KMS-11 (cell line): ENCODE data around the gene PRKG2.

Experiments used
- H2AFZ ChIP-seq: fragments of 200-600 bp; sonication (generic); 2 replicates; pipeline ENCODE4 v1.6.1; 2016; ENCODE audit warnings: antibody characterized with exemption, mixed run types, low read depth
- H3K27ac ChIP-seq: fragments of 200-600 bp; sonication (generic); 2 replicates; pipeline ENCODE4 v1.6.1; 2016; ENCODE audit warnings: mild to moderate bottlenecking, mixed run types
- H3K27me3 ChIP-seq: fragments of 200-600 bp; sonication (generic); 2 replicates; pipeline ENCODE4 v1.6.1; 2017; ENCODE audit warnings: mild to moderate bottlenecking, low read depth, mixed run types, moderate library complexity; ENCODE audit not compliant: insufficient read depth
- H3K36me3 ChIP-seq: fragments of 200-600 bp; sonication (generic); 2 replicates; pipeline ENCODE4 v1.6.1; 2017; ENCODE audit warnings: mild to moderate bottlenecking, mixed run types; ENCODE audit not compliant: insufficient read depth
- H3K4me1 ChIP-seq: fragments of 200-600 bp; sonication (generic); 2 replicates; pipeline ENCODE4 v1.6.1; 2016; ENCODE audit warnings: mild to moderate bottlenecking, low read depth, mixed run types; ENCODE audit not compliant: poor library complexity, severe bottlenecking
- H3K4me2 ChIP-seq: fragments of 200-600 bp; sonication (generic); 2 replicates; pipeline ENCODE4 v1.7.0; 2016; ENCODE audit warnings: mild to moderate bottlenecking, mixed run types
- H3K4me3 ChIP-seq: fragments of 200-600 bp; sonication (generic); IDR thresholded peaks from 2 replicates; pipeline ENCODE4 v1.6.1; 2017; ENCODE audit warnings: low read depth, low read length, mixed read lengths; ENCODE audit not compliant: insufficient read depth
- H3K79me2 ChIP-seq: fragments of 200-600 bp; sonication (generic); 2 replicates; pipeline ENCODE4 v1.6.1; 2016; ENCODE audit warnings: low read depth, mixed run types; ENCODE audit not compliant: insufficient read depth
- H3K9ac ChIP-seq: fragments of 200-600 bp; sonication (generic); 2 replicates; pipeline ENCODE4 v1.6.1; 2016; ENCODE audit warnings: mild to moderate bottlenecking, mixed run types
- H4K20me1 ChIP-seq: fragments of 200-600 bp; sonication (generic); 2 replicates; pipeline ENCODE4 v1.6.1; 2016; ENCODE audit warnings: mild to moderate bottlenecking, mixed run types; ENCODE audit not compliant: insufficient read depth
- CTCF ChIP-seq: fragments of 200-600 bp; sonication (generic); conservative IDR thresholded peaks from 2 replicates; pipeline ENCODE4 v1.6.1; 2017; ENCODE audit warnings: low read depth, mild to moderate bottlenecking, antibody characterized with exemption, low read length, moderate library complexity, mixed read lengths

Gene PRKG2

GRCh38 chr4:81130569-81130968 lies 84.5 kb downstream of the PRKG2 start:
- no peak overlapping the region for H2AFZ ChIP-seq
- no peaks in the 10 kb centered on the region for H3K4me1 ChIP-seq
- H3K27me3 ChIP-seq: no peaks in the 10 kb centered on the region
- no peak for TF ChIP-seq CTCF
- no peak overlapping the region for H3K4me2 ChIP-seq
- no peak overlapping the region for H3K27ac ChIP-seq
- no peaks in the 10 kb centered on the region for H3K79me2 ChIP-seq
- no peaks in the 10 kb centered on the region for H3K36me3 ChIP-seq
- no peak overlapping the region for H3K4me3 ChIP-seq
- no peak overlapping the region for H3K9ac ChIP-seq
- H4K20me1 ChIP-seq: no peaks in the 10 kb centered on the region

- H3K9ac ChIP-seq: no peak overlapping the region
- H3K79me2 ChIP-seq: no peaks in the 10 kb centered on the region
- no peaks in the 10 kb centered on the region for H4K20me1 ChIP-seq
- no peak overlapping the region for H3K4me2 ChIP-seq
- no peaks in the 10 kb centered on the region for H3K36me3 ChIP-seq
- TF ChIP-seq CTCF: no peak
- H3K27ac ChIP-seq: no peak overlapping the region
- H2AFZ ChIP-seq: no peak overlapping the region
- no peaks in the 10 kb centered on the region for H3K27me3 ChIP-seq
- H3K4me1 ChIP-seq: no peaks in the 10 kb centered on the region
- no peak overlapping the region for H3K4me3 ChIP-seq
Measured at GRCh38 chr4:81120055-81120454, 95.0 kb downstream of the PRKG2 start.

- no peaks in the 10 kb centered on the region for H4K20me1 ChIP-seq
- H3K27ac ChIP-seq: no peak overlapping the region
- no peak overlapping the region for H3K9ac ChIP-seq
- no peak overlapping the region for H2AFZ ChIP-seq
- H3K4me1 ChIP-seq: no peaks in the 10 kb centered on the region
- H3K4me2 ChIP-seq: no peak overlapping the region
- no peaks in the 10 kb centered on the region for H3K79me2 ChIP-seq
- TF ChIP-seq CTCF: no peak
- no peaks in the 10 kb centered on the region for H3K36me3 ChIP-seq
- no peaks in the 10 kb centered on the region for H3K27me3 ChIP-seq
- H3K4me3 ChIP-seq: no peak overlapping the region
Measured at GRCh38 chr4:81118086-81118485, 96.9 kb downstream of the PRKG2 start.

- Histone ChIP-seq H3K36me3 (no peaks in the 10 kb centered on the region), H3K27ac (no peak overlapping the region), H2AFZ (no peak overlapping the region), H3K9ac (no peak overlapping the region), H3K4me1 (no peaks in the 10 kb centered on the region), H3K79me2 (no peaks in the 10 kb centered on the region), H3K27me3 (no peaks in the 10 kb centered on the region), H3K4me2 (no peak overlapping the region), H3K4me3 (no peak overlapping the region), H4K20me1 (no peaks in the 10 kb centered on the region)
- no peak for TF ChIP-seq CTCF
Measured at GRCh38 chr4:81116566-81116965, 98.5 kb downstream of the PRKG2 start.

- no peaks in the 10 kb centered on the region for H3K27me3 ChIP-seq
- H4K20me1 ChIP-seq: no peaks in the 10 kb centered on the region
- no peak overlapping the region for H3K4me2 ChIP-seq
- no peak overlapping the region for H3K27ac ChIP-seq
- no peaks in the 10 kb centered on the region for H3K79me2 ChIP-seq
- H3K4me3 ChIP-seq: no peak overlapping the region
- H2AFZ ChIP-seq: no peak overlapping the region
- no peaks in the 10 kb centered on the region for H3K4me1 ChIP-seq
- H3K36me3 ChIP-seq: no peaks in the 10 kb centered on the region
- H3K9ac ChIP-seq: no peak overlapping the region
- no peak for TF ChIP-seq CTCF
Measured at GRCh38 chr4:81113024-81113423, 102.0 kb downstream of the PRKG2 start.
